HepG2 (cell line): ENCODE data around the gene ROPN1B. TPM values are rescaled to one million over a fixed set of nuclear protein-coding genes. Genes with fewer than 3 reads are reported as not detected.
"Not testable (repeated sequence)": the region's sequence is repeated elsewhere in the genome, so short reads cannot be mapped to it uniquely, and the experiment has no call there.

Experiments
- ATAC-seq: fragments of 200-7000 bp; cut with Tn5 transposase; 3 replicates; pipeline ENCODE4 v1.9.1; 2020; ENCODE audit warnings: mild to moderate bottlenecking, moderate library complexity
- BruUV-seq: library from RNA; stranded (reverse); fragments of 400-500 nt; replicated peaks from 2 replicates; lab custom pipeline; 2021; lab: Mats Ljungman, UMichigan
- CTCF ChIA-PET: fragments of 300-600 bp; formaldehyde crosslinking; extraction: SDS; loops from one replicate; lab custom pipeline; 2021; ENCODE audit warnings: low total read pairs, inconsistent platforms, low intra/inter-chr PET ratio; lab: Yijun Ruan, JAX
- POLR2A ChIA-PET: fragments of 350-600 bp; sonication (Branson Sonifier 250); formaldehyde crosslinking; loops from one replicate; lab custom pipeline; 2020; ENCODE audit warnings: antibody characterized with exemption, inconsistent platforms; lab: Yijun Ruan, JAX
- DNase-seq: peaks from one replicate; pipeline ENCODE4 v3.0.0-alpha.2; 2015; ENCODE audit warnings: low spot score
- FAIRE-seq: peaks from 3 replicates; lab custom pipeline; 2011; peaks lifted over from hg19 to GRCh38; lab: Jason Lieb, UNC
- H2AFZ ChIP-seq: one replicate; pipeline ENCODE4 v1.6.1; 2011; ENCODE audit warnings: low read length, inconsistent platforms
- H3K27ac ChIP-seq: fragments of 300-600 bp; 3 replicates; pipeline ENCODE4 v1.8.0; 2011; ENCODE audit warnings: mixed run types, mild to moderate bottlenecking, mixed read lengths, low read length, inconsistent platforms; ENCODE audit not compliant: insufficient read depth; ENCODE audit errors: extremely low read length
- H3K27me3 ChIP-seq, 2 experiments: fragments of 200-600 bp in 1 of 2; 2 replicates in 1 of 2; 3 replicates in 1 of 2; pipeline versions ENCODE4 v1.6.0 to v1.8.0; 2011; ENCODE audit warnings: low read length in 2 of 2, mild to moderate bottlenecking in 2 of 2, moderate library complexity in 2 of 2, inconsistent platforms in 1 of 2; ENCODE audit not compliant: insufficient read depth in 2 of 2, control insufficient read depth in 1 of 2
- H3K36me3 ChIP-seq, 2 experiments: fragments of 200-600 bp in 1 of 2; replicated peaks in 1 of 2; 2 replicates in 1 of 2; 3 replicates in 1 of 2; pipeline versions ENCODE4 v1.5.1 to v1.8.0; 2011; ENCODE audit warnings: low read length in 2 of 2, inconsistent platforms in 1 of 2; ENCODE audit not compliant: insufficient read depth in 2 of 2, control insufficient read depth in 1 of 2
- H3K4me1 ChIP-seq: 2 replicates; pipeline ENCODE4 v1.5.1; 2012; ENCODE audit warnings: low read length, inconsistent platforms; ENCODE audit not compliant: insufficient read depth
- H3K4me2 ChIP-seq: 2 replicates; pipeline ENCODE4 v1.6.0; 2011; ENCODE audit warnings: low read depth, low read length, inconsistent platforms
- H3K4me3 ChIP-seq, 3 experiments: fragments of 200-600 bp in 1 of 3; sonication (generic), shearing (Covaris generic) in 1 of 3; replicated peaks in 1 of 3; 2 replicates each; pipeline ENCODE4 v1.5.1; 2011 to 2016; ENCODE audit warnings: low read length in 3 of 3, inconsistent platforms in 2 of 3, low read depth in 2 of 3, mild to moderate bottlenecking in 2 of 3, control low read depth in 1 of 3, mixed read lengths in 1 of 3; ENCODE audit not compliant: insufficient read depth in 1 of 3
- H3K79me2 ChIP-seq: one replicate; pipeline ENCODE4 v1.6.1; 2011; ENCODE audit warnings: low read length, inconsistent platforms; ENCODE audit not compliant: insufficient read depth
- H3K9ac ChIP-seq: 2 replicates; pipeline ENCODE4 v1.6.0; 2011; ENCODE audit warnings: mild to moderate bottlenecking, low read depth, low read length, inconsistent platforms; ENCODE audit not compliant: insufficient read depth
- H3K9me3 ChIP-seq: 2 replicates; pipeline ENCODE4 v1.5.1; 2012; ENCODE audit warnings: mild to moderate bottlenecking, low read length
- H4K20me1 ChIP-seq: 2 replicates; pipeline ENCODE4 v1.6.0; 2011; ENCODE audit warnings: inconsistent platforms, mild to moderate bottlenecking, low read length, moderate library complexity; ENCODE audit not compliant: insufficient read depth
- SMC3 ChIP-seq: IDR thresholded peaks from 2 replicates; pipeline ENCODE4 v1.6.1; 2011; ENCODE audit warnings: low read length, improper control_type of control experiment
- SOX6 ChIP-seq, 2 experiments: fragments of 450-650 bp in 1 of 2; sonication (generic) in 1 of 2; formaldehyde crosslinking in 1 of 2; IDR thresholded peaks; 2 replicates each; pipeline versions ENCODE4 v1.4.0 to v1.6.1; 2017 to 2020; ENCODE audit warnings: antibody characterized with exemption in 1 of 2, mild to moderate bottlenecking in 1 of 2, missing genetic modification reagents in 1 of 2
- STAG1 ChIP-seq: sonication (generic); formaldehyde crosslinking; IDR thresholded peaks from 2 replicates; pipeline ENCODE4 v1.4.0; 2020; ENCODE audit warnings: missing genetic modification reagents
- ZMYM4 ChIP-seq: sonication (generic); formaldehyde crosslinking; IDR thresholded peaks from 2 replicates; pipeline ENCODE4 v1.8.1; 2023; ENCODE audit warnings: mild to moderate bottlenecking, missing genetic modification reagents
- WGBS: methylation state at CpG from one replicate; pipeline ENCODE4 v1.1.6; 2017; ENCODE audit warnings: low lambda C conversion rate; 5-methylcytosine and 5-hydroxymethylcytosine counted together
- in situ Hi-C: cut with HindIII; loops from 2 replicates; pipeline ENCODE4 v1.10.0; 2017; ENCODE audit warnings: low pct_unique_long_range_greater_than_20kb; ENCODE audit not compliant: extremely low pct_ligation_motif_present
- intact Hi-C: fragments of 100-400 bp; cut with micrococcal nuclease; formaldehyde crosslinking; loops from one replicate; pipeline ENCODE4 v1.10.0; 2022; ENCODE audit not compliant: unreplicated experiment
- polyA plus RNA-seq, 8 experiments: library from polyadenylated mRNA; depleted of rRNA in 3 of 8; stranded (reverse) in 7 of 8; unstranded in 1 of 8; fragments of >200 nt; fragmentation: Illumina TruSeq in 4 of 8; extraction: Trizol in 4 of 8; gene quantifications; 2 replicates each; pipeline versions ENCODE4 v1.2.1 to v1.2.3, GENCODE V29; 2011 to 2016; ENCODE audit warnings: low read depth in 4 of 8, missing spikeins in 1 of 8, mixed read lengths in 1 of 8; ENCODE audit not compliant: insufficient read depth in 1 of 8
- total RNA-seq, 5 experiments: library from RNA; depleted of rRNA; stranded (reverse); fragments of >200 nt; fragmentation: Illumina TruSeq; extraction: Trizol; gene quantifications; 2 replicates each; pipeline ENCODE4 v1.2.3, GENCODE V29; 2016; ENCODE audit warnings: low read depth in 1 of 5
- TF ChIP-seq, protein P1 (sequence below): sonication (generic); formaldehyde crosslinking; IDR thresholded peaks from 2 replicates; pipeline ENCODE4 v1.4.0; 2020; ENCODE audit warnings: missing genetic modification reagents, borderline replicate concordance
- TF ChIP-seq, protein P2 (sequence below): sonication (generic); formaldehyde crosslinking; IDR thresholded peaks from 2 replicates; pipeline ENCODE4 v1.5.0; 2020; ENCODE audit warnings: mild to moderate bottlenecking, missing genetic modification reagents, moderate library complexity

The ROPN1B gene
- total and polyA plus RNA-seq, 2 of the 13 experiments (the other 11 are each of a cell fraction or from before 2014, with no cell fraction given), result not detected

DNA sequence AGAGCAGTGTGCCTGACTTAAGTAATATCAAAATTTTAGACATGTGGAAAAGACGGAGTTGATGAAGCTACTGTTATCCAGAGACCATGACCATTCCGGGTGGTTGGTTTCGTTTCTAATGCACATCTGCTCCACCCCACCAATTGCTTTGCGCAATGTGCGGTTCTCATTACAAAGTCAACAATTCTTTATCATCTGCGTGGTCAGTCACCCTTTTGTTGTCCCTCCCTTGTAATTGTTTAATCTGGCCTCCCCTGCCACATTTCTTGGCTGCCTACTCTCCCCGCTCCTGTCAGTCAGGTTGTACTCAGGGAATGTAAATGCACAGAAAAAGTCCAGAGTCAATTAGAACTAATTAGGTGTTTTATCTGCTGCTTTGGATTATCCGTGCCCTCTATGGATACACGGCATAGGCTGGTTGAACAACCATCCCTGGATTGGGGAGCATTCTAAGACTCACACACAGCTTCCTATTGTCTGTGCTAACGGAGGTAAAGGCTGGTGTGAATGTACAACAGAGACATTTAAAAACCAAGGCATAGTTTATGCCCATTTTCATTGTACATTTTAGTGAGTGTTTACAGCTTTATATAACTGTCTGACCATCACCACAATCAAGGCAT is 33.6 kb upstream of the ROPN1B start (continued):
- not testable (repeated sequence) for TF ChIP-seq SOX6 (IDR thresholded peaks at IDR 0.05)
- TF ChIP-seq SOX6 (CRISPR knock-in tag; IDR thresholded peaks at IDR 0.05), result peak; percentile 99
- TF ChIP-seq, protein P1, sequence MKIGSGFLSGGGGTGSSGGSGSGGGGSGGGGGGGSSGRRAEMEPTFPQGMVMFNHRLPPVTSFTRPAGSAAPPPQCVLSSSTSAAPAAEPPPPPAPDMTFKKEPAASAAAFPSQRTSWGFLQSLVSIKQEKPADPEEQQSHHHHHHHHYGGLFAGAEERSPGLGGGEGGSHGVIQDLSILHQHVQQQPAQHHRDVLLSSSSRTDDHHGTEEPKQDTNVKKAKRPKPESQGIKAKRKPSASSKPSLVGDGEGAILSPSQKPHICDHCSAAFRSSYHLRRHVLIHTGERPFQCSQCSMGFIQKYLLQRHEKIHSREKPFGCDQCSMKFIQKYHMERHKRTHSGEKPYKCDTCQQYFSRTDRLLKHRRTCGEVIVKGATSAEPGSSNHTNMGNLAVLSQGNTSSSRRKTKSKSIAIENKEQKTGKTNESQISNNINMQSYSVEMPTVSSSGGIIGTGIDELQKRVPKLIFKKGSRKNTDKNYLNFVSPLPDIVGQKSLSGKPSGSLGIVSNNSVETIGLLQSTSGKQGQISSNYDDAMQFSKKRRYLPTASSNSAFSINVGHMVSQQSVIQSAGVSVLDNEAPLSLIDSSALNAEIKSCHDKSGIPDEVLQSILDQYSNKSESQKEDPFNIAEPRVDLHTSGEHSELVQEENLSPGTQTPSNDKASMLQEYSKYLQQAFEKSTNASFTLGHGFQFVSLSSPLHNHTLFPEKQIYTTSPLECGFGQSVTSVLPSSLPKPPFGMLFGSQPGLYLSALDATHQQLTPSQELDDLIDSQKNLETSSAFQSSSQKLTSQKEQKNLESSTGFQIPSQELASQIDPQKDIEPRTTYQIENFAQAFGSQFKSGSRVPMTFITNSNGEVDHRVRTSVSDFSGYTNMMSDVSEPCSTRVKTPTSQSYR (CRISPR knock-in tag), result peak; percentile 35; the same call in 1 of the 2 replicates
- TF ChIP-seq ZMYM4 (CRISPR knock-in tag), result peak; percentile 56

DNA sequence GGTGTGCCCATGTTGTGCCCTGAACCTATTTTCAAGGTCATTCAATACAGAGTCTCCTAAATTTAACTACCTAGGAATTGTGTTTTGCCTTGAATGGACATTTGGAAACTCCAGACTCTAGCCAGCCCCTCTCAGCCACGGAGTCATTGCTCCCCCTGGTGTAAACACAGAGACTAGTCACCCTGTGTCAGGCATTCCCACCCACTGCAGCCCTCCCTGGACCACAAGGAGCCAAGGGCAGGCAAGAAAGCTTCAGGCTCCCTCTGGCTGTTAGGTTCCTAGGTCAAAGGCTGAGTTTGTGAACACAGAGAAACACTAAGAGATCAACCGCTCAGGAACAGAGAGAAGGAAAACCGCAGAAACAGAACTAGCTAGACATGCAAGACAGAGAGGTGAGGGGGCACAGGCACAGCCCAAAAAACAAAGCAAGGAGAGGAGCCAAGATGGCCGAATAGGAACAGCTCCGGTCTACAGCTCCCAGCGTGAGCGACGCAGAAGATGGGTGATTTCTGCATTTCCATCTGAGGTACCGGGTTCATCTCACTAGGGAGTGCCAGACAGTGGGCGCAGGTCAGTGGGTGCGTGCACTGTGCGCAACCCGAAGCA is 32.7 kb upstream of the ROPN1B start:
- intact Hi-C loops, result loop anchor here (5.0 kb wide), 1 partner anchor 169 kb away; no protein-coding TSS in a partner anchor
- H3K4me3 ChIP-seq, H3K9me3 ChIP-seq, H3K9ac ChIP-seq, H4K20me1 ChIP-seq, POLR2A ChIA-PET, in situ Hi-C loops, H3K27ac ChIP-seq, H2AFZ ChIP-seq, H3K79me2 ChIP-seq, H3K27me3 ChIP-seq, CTCF ChIA-PET, H3K36me3 ChIP-seq, BruUV-seq: not testable (repeated sequence)
- Histone ChIP-seq H3K4me2 (peak overlapping the region; percentile 47; the same call in 1 of the 2 replicates), H3K4me1 (peaks cover 47% of the 10 kb centered on the region)
- peak; percentile 80 for FAIRE-seq
- peak; percentile 98 for ATAC-seq
- TF ChIP-seq, protein P2, sequence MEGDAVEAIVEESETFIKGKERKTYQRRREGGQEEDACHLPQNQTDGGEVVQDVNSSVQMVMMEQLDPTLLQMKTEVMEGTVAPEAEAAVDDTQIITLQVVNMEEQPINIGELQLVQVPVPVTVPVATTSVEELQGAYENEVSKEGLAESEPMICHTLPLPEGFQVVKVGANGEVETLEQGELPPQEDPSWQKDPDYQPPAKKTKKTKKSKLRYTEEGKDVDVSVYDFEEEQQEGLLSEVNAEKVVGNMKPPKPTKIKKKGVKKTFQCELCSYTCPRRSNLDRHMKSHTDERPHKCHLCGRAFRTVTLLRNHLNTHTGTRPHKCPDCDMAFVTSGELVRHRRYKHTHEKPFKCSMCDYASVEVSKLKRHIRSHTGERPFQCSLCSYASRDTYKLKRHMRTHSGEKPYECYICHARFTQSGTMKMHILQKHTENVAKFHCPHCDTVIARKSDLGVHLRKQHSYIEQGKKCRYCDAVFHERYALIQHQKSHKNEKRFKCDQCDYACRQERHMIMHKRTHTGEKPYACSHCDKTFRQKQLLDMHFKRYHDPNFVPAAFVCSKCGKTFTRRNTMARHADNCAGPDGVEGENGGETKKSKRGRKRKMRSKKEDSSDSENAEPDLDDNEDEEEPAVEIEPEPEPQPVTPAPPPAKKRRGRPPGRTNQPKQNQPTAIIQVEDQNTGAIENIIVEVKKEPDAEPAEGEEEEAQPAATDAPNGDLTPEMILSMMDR (CRISPR knock-in tag), result peak; percentile 52
- TF ChIP-seq STAG1 (CRISPR knock-in tag) (peak; percentile 59), SMC3 (peak; percentile 38; the same call in 1 of the 2 replicates)
- DNase-seq, result peak; percentile 25
- 46% methylated on average over 8 of the region's 13 CpGs for WGBS

DNA sequence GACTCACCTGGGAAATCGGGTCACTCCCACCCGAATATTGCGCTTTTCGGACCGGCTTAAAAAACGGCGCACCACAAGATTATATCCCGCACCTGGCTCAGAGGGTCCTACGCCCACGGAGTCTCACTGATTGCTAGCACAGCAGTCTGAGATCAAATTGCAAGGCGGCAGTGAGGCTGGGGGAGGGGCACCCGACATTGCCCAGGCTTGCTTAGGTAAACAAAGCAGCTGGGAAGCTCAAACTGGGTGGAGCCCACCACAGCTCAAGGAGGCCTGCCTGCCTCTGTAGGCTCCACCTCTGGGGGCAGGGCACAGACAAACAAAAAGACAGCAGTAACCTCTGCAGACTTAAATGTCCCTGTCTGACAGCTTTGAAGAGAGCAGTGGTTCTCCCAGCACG is 32.1 kb upstream of the ROPN1B start:
- H3K9me3 ChIP-seq, H3K4me3 ChIP-seq, H3K27ac ChIP-seq, H3K36me3 ChIP-seq, H3K27me3 ChIP-seq, BruUV-seq, H2AFZ ChIP-seq, DNase-seq, H3K79me2 ChIP-seq, H4K20me1 ChIP-seq, H3K4me2 ChIP-seq, FAIRE-seq, POLR2A ChIA-PET, in situ Hi-C loops, CTCF ChIA-PET, H3K9ac ChIP-seq: not testable (repeated sequence)
- peaks cover 43% of the 10 kb centered on the region for H3K4me1 ChIP-seq
- peak; percentile 55 for ATAC-seq
- no CpG with 5 or more reads among the region's 13 CpGs for WGBS
- intact Hi-C loops, result loop anchor here (5.0 kb wide), 1 partner anchor 170 kb away; no protein-coding TSS in a partner anchor
